ENCODE results near the gene CSF3.

- no peak for TF ChIP-seq CTCF (conservative IDR thresholded peaks at IDR 0.05)
- no peak for TF ChIP-seq EZH2 (IDR thresholded peaks at IDR 0.05; ENCODE audit: low read depth)
Observed at GRCh38 chr17:40033339-40033738, 18.1 kb downstream of the CSF3 start.

Measured in PC-9 (cell line).